ENCODE measurements around the gene MUCL1.

Gene MUCL1

GRCh38 chr12:54891717-54892478 lies 37.6 kb downstream of the MUCL1 start:
- DNase-seq (ENCODE audit: low read depth, low spot score): no peak
